HepG2 (cell line): ENCODE data around the gene C22orf39. TPM values are rescaled to one million over a fixed set of nuclear protein-coding genes. Genes with fewer than 3 reads are reported as not detected.
A peak's percentile ranks its signal among the peaks of the same experiment; 100 is the strongest.

Source experiments
- CREB3 ChIP-seq: sonication (generic); formaldehyde crosslinking; IDR thresholded peaks from 2 replicates; pipeline ENCODE4 v1.5.0; 2020; ENCODE audit warnings: missing genetic modification reagents
- DPF2 ChIP-seq: sonication (generic); formaldehyde crosslinking; IDR thresholded peaks from 2 replicates; pipeline ENCODE4 v1.4.0; 2020; ENCODE audit warnings: mild to moderate bottlenecking, low read depth, missing genetic modification reagents, borderline replicate concordance
- ELF4 ChIP-seq: sonication (generic); formaldehyde crosslinking; IDR thresholded peaks from 2 replicates; pipeline ENCODE4 v1.5.0; 2020; ENCODE audit warnings: missing genetic modification reagents, mild to moderate bottlenecking, moderate library complexity, borderline replicate concordance
- GABPB1 ChIP-seq: IDR thresholded peaks from 2 replicates; pipeline ENCODE4 v1.6.1; 2016; ENCODE audit warnings: mild to moderate bottlenecking, missing genetic modification reagents, moderate library complexity, missing compliant biosample characterization
- HDAC2 ChIP-seq: sonication (generic); formaldehyde crosslinking; IDR thresholded peaks from 2 replicates; pipeline ENCODE4 v1.4.0; 2020; ENCODE audit warnings: missing genetic modification reagents
- HNF4G ChIP-seq, 2 experiments: sonication (generic) in 1 of 2; formaldehyde crosslinking in 1 of 2; IDR thresholded peaks; 2 replicates each; pipeline versions ENCODE4 v1.4.0 to v1.6.1; 2011 to 2020; ENCODE audit warnings: borderline replicate concordance in 2 of 2, low read depth in 2 of 2, mild to moderate bottlenecking in 2 of 2, low read length in 1 of 2, missing genetic modification reagents in 1 of 2, moderate library complexity in 1 of 2
- IRX3 ChIP-seq: sonication (generic); formaldehyde crosslinking; IDR thresholded peaks from 2 replicates; pipeline ENCODE4 v1.8.1; 2023; ENCODE audit warnings: mild to moderate bottlenecking, low read depth, missing genetic modification reagents, borderline replicate concordance
- KDM4B ChIP-seq: sonication (generic); formaldehyde crosslinking; IDR thresholded peaks from 2 replicates; pipeline ENCODE4 v1.4.0; 2020; ENCODE audit warnings: missing genetic modification reagents
- KLF16 ChIP-seq, 2 experiments: sonication (generic) in 1 of 2; formaldehyde crosslinking in 1 of 2; IDR thresholded peaks; 2 replicates each; pipeline versions ENCODE4 v1.6.1 to v1.8.0; 2016 to 2023; ENCODE audit warnings: missing genetic modification reagents in 2 of 2, missing compliant biosample characterization in 1 of 2
- NCOA5 ChIP-seq: sonication (generic); formaldehyde crosslinking; IDR thresholded peaks from 2 replicates; pipeline ENCODE4 v1.4.0; 2020; ENCODE audit warnings: missing genetic modification reagents
- PLSCR1 ChIP-seq: sonication (generic); formaldehyde crosslinking; IDR thresholded peaks from 2 replicates; pipeline ENCODE4 v1.5.0; 2020; ENCODE audit warnings: missing genetic modification reagents, mild to moderate bottlenecking, borderline replicate concordance
- SMARCE1 ChIP-seq: fragments of 450-650 bp; IDR thresholded peaks from 2 replicates; pipeline ENCODE4 v1.6.1; 2017; ENCODE audit warnings: borderline replicate concordance
- SNAPC2 ChIP-seq: sonication (generic); formaldehyde crosslinking; IDR thresholded peaks from 2 replicates; pipeline ENCODE4 v1.8.1; 2022; ENCODE audit warnings: mild to moderate bottlenecking, missing genetic modification reagents
- TOPORS ChIP-seq: sonication (generic); formaldehyde crosslinking; IDR thresholded peaks from 2 replicates; pipeline ENCODE4 v1.8.0; 2023; ENCODE audit warnings: mild to moderate bottlenecking, missing genetic modification reagents
- ZNF414 ChIP-seq: sonication (generic); formaldehyde crosslinking; IDR thresholded peaks from 2 replicates; pipeline ENCODE4 v1.5.0; 2020; ENCODE audit warnings: missing genetic modification reagents
- polyA plus RNA-seq, 8 experiments: library from polyadenylated mRNA; depleted of rRNA in 3 of 8; stranded (reverse) in 7 of 8; unstranded in 1 of 8; fragments of >200 nt; fragmentation: Illumina TruSeq in 4 of 8; extraction: Trizol in 4 of 8; gene quantifications; 2 replicates each; pipeline versions ENCODE4 v1.2.1 to v1.2.3, GENCODE V29; 2011 to 2016; ENCODE audit warnings: low read depth in 4 of 8, missing spikeins in 1 of 8, mixed read lengths in 1 of 8; ENCODE audit not compliant: insufficient read depth in 1 of 8
- total RNA-seq, 5 experiments: library from RNA; depleted of rRNA; stranded (reverse); fragments of >200 nt; fragmentation: Illumina TruSeq; extraction: Trizol; gene quantifications; 2 replicates each; pipeline ENCODE4 v1.2.3, GENCODE V29; 2016; ENCODE audit warnings: low read depth in 1 of 5
- TF ChIP-seq, protein P1 (sequence below): sonication (generic); formaldehyde crosslinking; IDR thresholded peaks from 2 replicates; pipeline ENCODE4 v1.5.0; 2020; ENCODE audit warnings: mild to moderate bottlenecking, missing genetic modification reagents, borderline replicate concordance
- TF ChIP-seq, protein P2 (sequence below): sonication (generic); formaldehyde crosslinking; conservative IDR thresholded peaks from 2 replicates; pipeline ENCODE4 v1.4.0; 2020; ENCODE audit warnings: missing genetic modification reagents
- TF ChIP-seq, protein P3 (sequence below): IDR thresholded peaks from 2 replicates; pipeline ENCODE4 v1.6.1; 2016

C22orf39 gene
- total and polyA plus RNA-seq, 2 of the 13 experiments (the other 11 are each of a cell fraction or from before 2014, with no cell fraction given), result 23.4 to 26.4 TPM

GRCh38 chr22:19432133-19432851 lies 15.2 kb downstream of the C22orf39 start, which contains the start of gene MRPL40 (continued):
- TF ChIP-seq, protein P1, sequence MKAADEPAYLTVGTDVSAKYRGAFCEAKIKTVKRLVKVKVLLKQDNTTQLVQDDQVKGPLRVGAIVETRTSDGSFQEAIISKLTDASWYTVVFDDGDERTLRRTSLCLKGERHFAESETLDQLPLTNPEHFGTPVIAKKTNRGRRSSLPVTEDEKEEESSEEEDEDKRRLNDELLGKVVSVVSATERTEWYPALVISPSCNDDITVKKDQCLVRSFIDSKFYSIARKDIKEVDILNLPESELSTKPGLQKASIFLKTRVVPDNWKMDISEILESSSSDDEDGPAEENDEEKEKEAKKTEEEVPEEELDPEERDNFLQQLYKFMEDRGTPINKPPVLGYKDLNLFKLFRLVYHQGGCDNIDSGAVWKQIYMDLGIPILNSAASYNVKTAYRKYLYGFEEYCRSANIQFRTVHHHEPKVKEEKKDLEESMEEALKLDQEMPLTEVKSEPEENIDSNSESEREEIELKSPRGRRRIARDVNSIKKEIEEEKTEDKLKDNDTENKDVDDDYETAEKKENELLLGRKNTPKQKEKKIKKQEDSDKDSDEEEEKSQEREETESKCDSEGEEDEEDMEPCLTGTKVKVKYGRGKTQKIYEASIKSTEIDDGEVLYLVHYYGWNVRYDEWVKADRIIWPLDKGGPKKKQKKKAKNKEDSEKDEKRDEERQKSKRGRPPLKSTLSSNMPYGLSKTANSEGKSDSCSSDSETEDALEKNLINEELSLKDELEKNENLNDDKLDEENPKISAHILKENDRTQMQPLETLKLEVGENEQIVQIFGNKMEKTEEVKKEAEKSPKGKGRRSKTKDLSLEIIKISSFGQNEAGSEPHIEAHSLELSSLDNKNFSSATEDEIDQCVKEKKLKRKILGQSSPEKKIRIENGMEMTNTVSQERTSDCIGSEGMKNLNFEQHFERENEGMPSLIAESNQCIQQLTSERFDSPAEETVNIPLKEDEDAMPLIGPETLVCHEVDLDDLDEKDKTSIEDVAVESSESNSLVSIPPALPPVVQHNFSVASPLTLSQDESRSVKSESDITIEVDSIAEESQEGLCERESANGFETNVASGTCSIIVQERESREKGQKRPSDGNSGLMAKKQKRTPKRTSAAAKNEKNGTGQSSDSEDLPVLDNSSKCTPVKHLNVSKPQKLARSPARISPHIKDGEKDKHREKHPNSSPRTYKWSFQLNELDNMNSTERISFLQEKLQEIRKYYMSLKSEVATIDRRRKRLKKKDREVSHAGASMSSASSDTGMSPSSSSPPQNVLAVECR, result peak; percentile 99
- TF ChIP-seq NCOA5 (CRISPR knock-in tag), result peak; percentile 93
- TF ChIP-seq, protein P2, sequence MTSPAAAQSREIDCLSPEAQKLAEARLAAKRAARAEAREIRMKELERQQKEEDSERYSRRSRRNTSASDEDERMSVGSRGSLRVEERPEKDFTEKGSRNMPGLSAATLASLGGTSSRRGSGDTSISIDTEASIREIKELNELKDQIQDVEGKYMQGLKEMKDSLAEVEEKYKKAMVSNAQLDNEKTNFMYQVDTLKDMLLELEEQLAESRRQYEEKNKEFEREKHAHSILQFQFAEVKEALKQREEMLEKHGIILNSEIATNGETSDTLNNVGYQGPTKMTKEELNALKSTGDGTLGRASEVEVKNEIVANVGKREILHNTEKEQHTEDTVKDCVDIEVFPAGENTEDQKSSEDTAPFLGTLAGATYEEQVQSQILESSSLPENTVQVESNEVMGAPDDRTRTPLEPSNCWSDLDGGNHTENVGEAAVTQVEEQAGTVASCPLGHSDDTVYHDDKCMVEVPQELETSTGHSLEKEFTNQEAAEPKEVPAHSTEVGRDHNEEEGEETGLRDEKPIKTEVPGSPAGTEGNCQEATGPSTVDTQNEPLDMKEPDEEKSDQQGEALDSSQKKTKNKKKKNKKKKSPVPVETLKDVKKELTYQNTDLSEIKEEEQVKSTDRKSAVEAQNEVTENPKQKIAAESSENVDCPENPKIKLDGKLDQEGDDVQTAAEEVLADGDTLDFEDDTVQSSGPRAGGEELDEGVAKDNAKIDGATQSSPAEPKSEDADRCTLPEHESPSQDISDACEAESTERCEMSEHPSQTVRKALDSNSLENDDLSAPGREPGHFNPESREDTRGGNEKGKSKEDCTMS (CRISPR knock-in tag), result no peak
- TF ChIP-seq IRX3 (CRISPR knock-in tag), result peak; percentile 77
- peak; percentile 98 for TF ChIP-seq GABPB1
- TF ChIP-seq CREB3 (CRISPR knock-in tag), result no peak
- TF ChIP-seq KLF16 (CRISPR knock-in tag; IDR thresholded peaks at IDR 0.05), result peak in 1 of 2 experiments; percentile 100; a peak in 2 of 4 replicates
- no peak; the same call in 1 of the 2 replicates for TF ChIP-seq DPF2
- no peak for TF ChIP-seq SMARCE1
- TF ChIP-seq SNAPC2, result peak; percentile 66; the same call in 1 of the 2 replicates
- TF ChIP-seq HDAC2 (CRISPR knock-in tag), result peak; percentile 98
- no peak; the same call in 1 of the 2 replicates for TF ChIP-seq KDM4B (CRISPR knock-in tag)
- TF ChIP-seq HNF4G (IDR thresholded peaks at IDR 0.05; ENCODE audit: borderline replicate concordance, low read depth, low read length), result peak; percentile 69
- TF ChIP-seq HNF4G (CRISPR knock-in tag; IDR thresholded peaks at IDR 0.05; ENCODE audit: borderline replicate concordance, low read depth), result peak; percentile 68; the same call in 1 of the 2 replicates
- TF ChIP-seq ELF4 (CRISPR knock-in tag), result no peak; the same call in 1 of the 2 replicates
- TF ChIP-seq, protein P3, sequence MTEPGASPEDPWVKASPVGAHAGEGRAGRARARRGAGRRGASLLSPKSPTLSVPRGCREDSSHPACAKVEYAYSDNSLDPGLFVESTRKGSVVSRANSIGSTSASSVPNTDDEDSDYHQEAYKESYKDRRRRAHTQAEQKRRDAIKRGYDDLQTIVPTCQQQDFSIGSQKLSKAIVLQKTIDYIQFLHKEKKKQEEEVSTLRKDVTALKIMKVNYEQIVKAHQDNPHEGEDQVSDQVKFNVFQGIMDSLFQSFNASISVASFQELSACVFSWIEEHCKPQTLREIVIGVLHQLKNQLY (CRISPR knock-in tag), result peak; percentile 88
- TF ChIP-seq PLSCR1 (CRISPR knock-in tag), result no peak
- peak; percentile 94 for TF ChIP-seq TOPORS (CRISPR knock-in tag)
- peak; percentile 100; the same call in 1 of the 2 replicates for TF ChIP-seq ZNF414 (CRISPR knock-in tag)
